ENCODE results near the gene SIRPA.
"Not testable (repeated sequence)": the region's sequence is repeated elsewhere in the genome, so short reads cannot be mapped to it uniquely, and the experiment has no call there.

The SIRPA gene

DNA sequence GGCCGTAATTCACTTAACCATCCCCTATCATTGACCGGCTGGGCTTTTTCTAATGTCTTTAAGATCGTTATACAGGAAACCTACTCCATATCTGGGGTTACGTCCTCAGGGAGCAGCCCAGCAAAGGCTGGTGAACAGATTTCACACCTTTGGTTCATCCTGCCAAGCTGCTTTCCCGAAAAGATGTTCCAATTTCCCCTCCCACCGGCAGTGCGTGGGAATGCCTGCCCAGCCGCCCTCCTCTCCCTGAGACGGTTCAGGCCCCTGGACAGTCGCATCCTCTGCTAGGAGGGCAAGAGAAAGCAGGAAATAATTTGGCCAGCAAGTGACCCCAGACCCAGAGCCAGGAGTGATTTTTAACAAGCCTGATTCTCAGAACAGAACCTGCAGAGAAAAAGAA lies 16.3 kb downstream of the SIRPA start:
- H3K4me3 Mint-ChIP-seq = no peak overlapping the region
- no peak overlapping the region for H3K27ac Mint-ChIP-seq
- no peaks in the 10 kb centered on the region for H3K36me3 Mint-ChIP-seq (ENCODE audit: insufficient read depth)

DNA sequence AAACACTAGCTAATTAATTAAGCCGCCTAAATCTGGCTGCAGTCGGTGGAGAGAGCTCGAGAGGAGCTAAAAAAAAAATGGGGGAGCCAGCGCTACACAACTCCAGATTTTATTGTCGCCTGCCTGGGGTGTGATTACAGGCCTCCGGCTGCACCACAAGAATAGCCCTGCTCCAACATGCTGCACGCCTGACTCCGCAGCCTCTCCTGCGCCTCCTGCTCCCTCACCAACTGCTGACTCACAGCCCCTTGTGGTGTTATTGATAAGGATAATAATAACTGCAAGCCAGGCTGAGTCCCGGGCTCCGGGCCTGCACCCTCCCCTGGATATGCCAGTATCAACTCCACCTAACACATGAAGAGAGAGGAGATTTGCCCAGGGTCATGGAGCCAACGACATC lies 16.8 kb downstream of the SIRPA start:
- ATAC-seq (replicated peaks) (no peak), DNase-seq (no peak)
- Mint-ChIP-seq H3K9me3 (no peaks in the 10 kb centered on the region), H3K4me3 (no peak overlapping the region), H3K36me3 (ENCODE audit: insufficient read depth) (no peaks in the 10 kb centered on the region), H3K27me3 (peaks cover 21 to 45% of the 10 kb centered on the region in 2 donors), H3K4me1 (ENCODE audit: low read depth in 2 of 2) (peaks cover 0 to 3% of the 10 kb centered on the region in 2 donors), H3K27ac (peak overlapping the region in 1 of 2 donors; percentile 51)

More for the DNA sequence above, 16.3 kb downstream of the SIRPA start:
- Mint-ChIP-seq H3K4me1 (ENCODE audit: low read depth in 2 of 2) (peaks cover 2 to 4% of the 10 kb centered on the region in 2 donors), H3K9me3 (no peaks in the 10 kb centered on the region), H3K27me3 (peaks cover 24 to 45% of the 10 kb centered on the region in 2 donors)
- ATAC-seq (replicated peaks) = no peak
- DNase-seq = no peak

DNA sequence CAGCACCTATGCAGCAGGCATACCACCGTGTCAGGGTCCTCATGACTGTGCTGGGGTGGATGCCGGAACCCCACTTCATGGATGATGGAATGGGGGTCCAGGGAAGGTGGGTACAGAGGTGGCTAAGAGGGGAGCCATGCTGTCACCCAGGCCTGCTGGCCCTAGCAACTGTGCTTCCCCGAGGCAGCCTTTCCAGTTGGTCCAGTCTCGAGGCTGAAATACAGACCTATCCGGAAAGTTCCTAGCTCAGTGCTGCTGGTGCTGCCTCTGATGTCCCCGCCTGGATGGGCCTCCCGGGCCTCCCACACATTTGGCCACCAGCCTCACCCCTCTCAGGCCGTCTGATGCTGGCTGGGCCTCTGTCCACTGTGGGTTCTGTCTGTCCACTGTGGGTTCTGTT lies 17.4 kb downstream of the SIRPA start:
- DNase-seq (no peak), ATAC-seq (replicated peaks) (no peak)
- Mint-ChIP-seq H3K4me1 (ENCODE audit: low read depth in 2 of 2) (peaks cover 0 to 4% of the 10 kb centered on the region in 2 donors), H3K27me3 (peaks cover 21 to 47% of the 10 kb centered on the region in 2 donors), H3K36me3 (ENCODE audit: insufficient read depth) (no peaks in the 10 kb centered on the region), H3K4me3 (no peak overlapping the region), H3K9me3 (no peaks in the 10 kb centered on the region), H3K27ac (no peak overlapping the region)

DNA sequence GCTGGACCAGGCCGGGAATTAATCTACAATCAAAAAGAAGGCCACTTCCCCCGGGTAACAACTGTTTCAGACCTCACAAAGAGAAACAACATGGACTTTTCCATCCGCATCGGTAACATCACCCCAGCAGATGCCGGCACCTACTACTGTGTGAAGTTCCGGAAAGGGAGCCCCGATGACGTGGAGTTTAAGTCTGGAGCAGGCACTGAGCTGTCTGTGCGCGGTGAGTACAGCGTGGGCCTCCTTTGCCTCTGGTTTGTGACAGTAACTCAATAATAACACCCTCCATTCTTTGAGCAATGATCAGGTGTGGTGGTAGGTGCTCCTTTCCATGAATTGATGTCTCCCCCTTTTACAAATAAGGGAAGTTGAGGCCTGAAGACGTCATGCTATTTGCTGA lies 20.0 kb downstream of the SIRPA start:
- peaks cover 11 to 35% of the 10 kb centered on the region in 2 donors for H3K27me3 Mint-ChIP-seq
- H3K9me3 Mint-ChIP-seq; H3K4me3 Mint-ChIP-seq; H3K4me1 Mint-ChIP-seq (ENCODE audit: low read depth in 2 of 2); H3K36me3 Mint-ChIP-seq (ENCODE audit: insufficient read depth); ATAC-seq (replicated peaks); DNase-seq; H3K27ac Mint-ChIP-seq: not testable (repeated sequence)

DNA sequence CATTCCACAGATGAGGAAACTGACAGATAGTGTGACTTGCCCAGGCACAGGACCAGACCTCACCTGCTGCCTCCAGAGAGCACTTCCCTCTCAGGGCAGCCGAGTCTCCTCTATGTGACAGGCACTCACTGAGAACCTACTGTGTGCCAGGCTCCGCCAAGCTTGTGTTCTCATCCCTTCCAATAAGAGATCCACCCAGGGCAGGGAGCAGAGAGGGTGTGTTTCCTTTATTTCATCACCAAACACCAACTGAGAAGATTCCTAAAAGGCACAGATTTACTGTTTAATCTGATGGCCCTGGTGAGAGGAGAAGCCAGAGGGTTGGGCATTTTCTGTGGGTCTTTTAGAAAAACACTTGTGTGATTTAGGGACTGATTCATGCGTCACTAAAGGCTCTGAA lies 20.5 kb downstream of the SIRPA start:
- Mint-ChIP-seq H3K4me1 (ENCODE audit: low read depth in 2 of 2) (peaks cover 0 to 1% of the 10 kb centered on the region in 2 donors), H3K36me3 (ENCODE audit: insufficient read depth) (no peaks in the 10 kb centered on the region), H3K27me3 (peaks cover 11 to 36% of the 10 kb centered on the region in 2 donors), H3K4me3 (no peak overlapping the region), H3K9me3 (no peaks in the 10 kb centered on the region), H3K27ac (no peak overlapping the region)
- DNase-seq (no peak), ATAC-seq (replicated peaks) (no peak)

DNA sequence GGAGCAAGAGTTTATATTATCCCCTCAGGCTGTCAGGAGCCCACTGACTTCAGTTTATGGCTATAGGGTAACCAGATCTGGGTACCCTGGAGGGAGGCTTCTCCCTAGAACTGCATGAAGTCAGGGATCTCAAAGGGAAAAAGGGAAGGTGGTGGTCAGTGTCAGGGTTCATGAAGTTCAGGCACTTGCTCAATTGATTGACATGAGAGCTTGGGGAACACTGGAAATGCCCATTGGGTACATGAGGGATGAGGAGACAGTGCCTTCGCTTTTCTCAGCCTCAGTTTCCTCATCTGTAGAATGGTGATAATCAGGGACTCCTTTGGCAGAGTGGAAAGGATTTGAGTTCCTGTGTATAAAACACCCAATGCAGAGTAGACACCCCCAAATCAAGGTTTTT lies 22.6 kb downstream of the SIRPA start:
- Mint-ChIP-seq H3K27me3 (peaks cover 6 to 30% of the 10 kb centered on the region in 2 donors), H3K4me3 (no peak overlapping the region), H3K4me1 (ENCODE audit: low read depth in 2 of 2) (peaks cover 0 to 1% of the 10 kb centered on the region in 2 donors), H3K9me3 (no peaks in the 10 kb centered on the region), H3K27ac (no peak overlapping the region), H3K36me3 (ENCODE audit: insufficient read depth) (no peaks in the 10 kb centered on the region)
- no peak for DNase-seq
- ATAC-seq (replicated peaks) = no peak

DNA sequence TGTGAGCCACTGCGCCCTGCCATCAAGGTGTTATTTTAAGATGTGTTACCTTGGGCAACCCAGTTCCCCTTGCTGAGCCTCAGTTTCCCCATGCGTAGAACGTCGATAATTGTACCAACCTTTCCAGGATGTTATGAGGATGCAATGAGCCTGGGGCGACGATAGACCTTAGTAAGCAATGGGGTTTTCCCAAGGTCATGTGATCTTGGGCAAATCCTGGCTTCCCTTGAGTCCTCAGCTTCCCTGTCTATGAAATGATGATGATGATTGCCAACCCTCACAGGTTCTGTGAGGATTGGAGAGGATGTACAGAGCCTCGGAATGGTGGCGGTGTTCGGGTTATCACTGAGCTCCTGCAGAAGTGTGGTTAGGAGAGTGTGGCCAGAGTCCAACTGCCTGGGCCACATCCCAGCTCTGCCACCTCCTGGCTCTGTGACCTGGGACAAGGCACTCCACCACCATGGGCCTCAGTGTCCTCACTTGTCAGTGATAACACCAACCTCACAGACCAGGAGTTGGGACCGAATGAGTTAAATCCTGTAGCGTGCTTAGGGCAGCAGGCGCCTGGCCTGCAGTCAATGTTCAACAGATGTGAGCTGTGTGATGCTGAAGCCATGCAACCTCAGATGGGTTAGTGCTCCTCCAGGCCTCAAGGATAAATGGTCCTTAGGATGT lies 23.4 kb downstream of the SIRPA start:
- ATAC-seq (replicated peaks) (no peak), DNase-seq (no peak)
- peaks cover 8 to 34% of the 10 kb centered on the region in 2 donors for H3K27me3 Mint-ChIP-seq

DNA sequence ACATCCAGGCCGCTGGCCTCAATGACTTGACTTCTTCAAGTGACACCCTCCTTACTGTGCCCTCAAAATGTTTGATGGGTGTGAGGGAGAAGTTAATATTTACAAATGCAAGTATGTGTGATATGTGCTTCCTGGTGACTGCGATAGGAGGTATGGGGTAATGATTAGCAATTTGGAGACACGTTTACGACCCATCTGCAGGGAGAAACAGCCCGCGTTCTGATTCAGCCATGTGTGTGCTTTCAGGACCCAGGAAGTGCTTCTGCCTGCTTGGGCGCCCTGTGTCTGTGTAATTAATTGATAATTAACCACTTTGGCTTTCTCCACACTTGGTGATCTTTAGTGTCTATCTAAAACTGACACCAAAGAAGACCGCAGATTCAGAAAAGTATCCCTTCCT lies 25.0 kb downstream of the SIRPA start:
- H3K36me3 Mint-ChIP-seq (ENCODE audit: insufficient read depth) = no peaks in the 10 kb centered on the region
- H3K4me1 Mint-ChIP-seq (ENCODE audit: low read depth in 2 of 2) = peaks cover 0 to 1% of the 10 kb centered on the region in 2 donors
- peaks cover 4 to 32% of the 10 kb centered on the region in 2 donors for H3K27me3 Mint-ChIP-seq
- H3K27ac Mint-ChIP-seq = no peak overlapping the region
- ATAC-seq (replicated peaks) = no peak
- H3K4me3 Mint-ChIP-seq = no peak overlapping the region
- no peak for DNase-seq
- H3K9me3 Mint-ChIP-seq = no peaks in the 10 kb centered on the region

More for the DNA sequence above, 23.4 kb downstream of the SIRPA start:
- Mint-ChIP-seq H3K36me3 (ENCODE audit: insufficient read depth) (no peaks in the 10 kb centered on the region), H3K9me3 (no peaks in the 10 kb centered on the region), H3K4me3 (no peak overlapping the region), H3K4me1 (ENCODE audit: low read depth in 2 of 2) (peaks cover 0 to 1% of the 10 kb centered on the region in 2 donors), H3K27ac (no peak overlapping the region)

DNA sequence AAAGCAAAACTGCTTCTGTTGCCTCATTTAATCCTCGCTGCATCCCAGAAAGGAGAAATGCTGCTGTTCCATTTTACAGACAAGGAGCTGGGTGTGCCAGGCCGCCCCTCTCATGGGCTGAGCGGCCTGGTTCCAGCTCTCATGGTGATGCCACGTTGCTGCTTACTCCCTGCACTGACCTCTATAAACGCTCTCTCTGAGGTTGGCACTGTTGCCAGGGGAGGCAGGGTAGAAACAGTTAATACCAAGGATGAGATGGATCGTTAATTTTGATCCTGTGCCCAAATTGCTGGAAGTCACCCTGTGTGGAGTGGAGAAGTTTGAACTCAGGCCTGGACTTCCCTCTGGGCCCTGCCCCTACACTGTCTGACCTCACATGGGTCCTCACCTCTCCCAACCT lies 25.6 kb downstream of the SIRPA start:
- no peak overlapping the region for H3K27ac Mint-ChIP-seq
- no peak for ATAC-seq (replicated peaks)
- H3K4me1 Mint-ChIP-seq (ENCODE audit: low read depth in 2 of 2) = peaks cover 0 to 1% of the 10 kb centered on the region in 2 donors
- H3K36me3 Mint-ChIP-seq (ENCODE audit: insufficient read depth) = no peaks in the 10 kb centered on the region
- no peak overlapping the region for H3K4me3 Mint-ChIP-seq
- H3K27me3 Mint-ChIP-seq = peaks cover 6 to 29% of the 10 kb centered on the region in 2 donors
- DNase-seq = no peak
- no peaks in the 10 kb centered on the region for H3K9me3 Mint-ChIP-seq

DNA sequence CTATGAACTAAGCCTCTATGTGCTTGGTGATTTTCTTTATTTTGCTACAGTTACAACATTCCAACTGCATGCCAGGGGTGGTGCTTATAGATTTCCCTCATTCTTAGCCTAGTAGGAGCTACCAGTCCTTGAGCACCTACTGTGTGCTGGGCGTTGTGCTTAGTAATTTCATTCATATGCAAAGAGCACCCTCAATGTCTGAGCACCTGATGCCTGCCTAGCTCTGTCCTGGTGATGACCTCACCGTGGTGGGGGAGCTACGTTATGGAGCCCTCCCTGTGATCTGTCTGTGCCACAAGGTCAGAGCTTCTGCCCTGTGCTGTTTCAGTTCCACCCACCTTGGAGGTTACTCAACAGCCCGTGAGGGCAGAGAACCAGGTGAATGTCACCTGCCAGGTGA lies 26.8 kb downstream of the SIRPA start:
- not testable (repeated sequence) for H3K36me3 Mint-ChIP-seq (ENCODE audit: insufficient read depth); ATAC-seq (replicated peaks); H3K9me3 Mint-ChIP-seq; DNase-seq; H3K4me3 Mint-ChIP-seq; H3K4me1 Mint-ChIP-seq (ENCODE audit: low read depth in 2 of 2); H3K27ac Mint-ChIP-seq
- peaks cover 10 to 38% of the 10 kb centered on the region in 2 donors for H3K27me3 Mint-ChIP-seq

DNA sequence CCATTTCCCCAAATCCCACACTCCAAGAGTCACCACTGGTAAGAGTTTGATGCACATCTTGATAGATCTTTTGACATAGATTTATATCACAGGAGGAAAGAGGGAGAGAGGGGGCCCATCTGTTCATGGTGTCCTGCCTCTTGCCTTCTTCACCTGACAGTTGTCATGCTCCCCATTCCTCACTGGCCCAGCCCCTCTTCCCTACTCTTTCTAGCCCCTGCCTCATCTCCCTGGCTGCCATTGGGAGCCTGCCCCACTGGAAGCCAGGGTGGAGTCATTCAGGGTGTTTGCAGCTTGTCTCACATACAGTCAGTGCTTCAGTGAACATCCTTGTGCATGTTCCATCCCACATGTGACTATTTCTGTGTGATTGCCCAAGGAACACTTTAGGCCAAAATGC lies 27.6 kb downstream of the SIRPA start:
- no peaks in the 10 kb centered on the region for H3K9me3 Mint-ChIP-seq
- ATAC-seq (replicated peaks) (no peak), DNase-seq (no peak)
- H3K27ac Mint-ChIP-seq = no peak overlapping the region
- no peaks in the 10 kb centered on the region for H3K36me3 Mint-ChIP-seq (ENCODE audit: insufficient read depth)
- peaks cover 10 to 38% of the 10 kb centered on the region in 2 donors for H3K27me3 Mint-ChIP-seq
- no peaks in the 10 kb centered on the region for H3K4me1 Mint-ChIP-seq (ENCODE audit: low read depth in 2 of 2)
- H3K4me3 Mint-ChIP-seq = no peak overlapping the region

DNA sequence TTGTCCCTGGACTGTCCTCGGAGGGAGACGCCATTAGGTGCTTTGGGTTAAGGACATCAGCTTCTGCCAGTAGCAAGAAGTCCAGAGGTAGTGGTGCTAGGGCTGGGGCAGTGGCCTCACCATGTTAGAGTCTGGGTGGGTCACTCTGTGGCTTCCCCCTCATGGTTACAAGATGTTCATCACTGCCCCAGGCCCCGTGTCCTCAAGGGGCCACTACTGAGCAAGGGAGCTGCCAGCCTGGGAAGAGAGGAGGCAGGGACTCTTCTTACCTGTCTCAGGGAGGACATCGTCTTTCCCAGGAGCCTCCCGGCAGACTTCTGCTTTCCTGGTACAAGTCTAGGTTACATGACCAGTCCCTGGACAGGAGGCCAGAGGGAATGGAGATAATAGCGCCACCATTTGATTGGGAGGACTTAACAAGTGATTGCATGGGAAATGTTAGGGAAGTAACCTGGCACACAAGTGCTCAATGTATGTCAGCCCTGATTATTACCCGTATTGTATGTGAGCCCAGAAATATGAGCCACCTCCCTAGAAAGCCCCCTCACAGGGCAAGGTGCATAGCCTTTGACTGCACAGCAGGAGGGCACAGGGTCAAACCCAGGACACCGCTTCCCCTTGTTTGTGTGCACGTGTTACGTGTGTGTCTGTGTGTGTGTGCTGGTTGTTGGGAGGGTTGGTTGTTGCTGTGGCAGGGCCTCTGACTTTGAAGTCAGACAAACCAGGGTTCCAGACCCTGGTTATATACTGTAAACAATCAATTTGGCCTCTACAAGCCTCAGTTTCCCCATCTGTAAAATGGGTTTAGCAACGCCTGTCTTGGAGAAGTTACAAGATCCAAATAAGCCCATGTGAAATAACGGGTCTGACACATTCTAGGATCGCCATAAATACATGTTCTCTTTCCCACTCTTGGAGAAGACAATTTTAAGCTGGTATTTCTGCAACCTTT lies 30.0 kb downstream of the SIRPA start:
- Mint-ChIP-seq H3K9me3 (no peaks in the 10 kb centered on the region), H3K36me3 (ENCODE audit: insufficient read depth) (no peaks in the 10 kb centered on the region), H3K4me3 (no peak overlapping the region), H3K4me1 (ENCODE audit: low read depth in 2 of 2) (no peaks in the 10 kb centered on the region), H3K27me3 (peaks cover 31 to 60% of the 10 kb centered on the region in 2 donors), H3K27ac (no peak overlapping the region)
- no peak for ATAC-seq (replicated peaks)
- DNase-seq = no peak

DNA sequence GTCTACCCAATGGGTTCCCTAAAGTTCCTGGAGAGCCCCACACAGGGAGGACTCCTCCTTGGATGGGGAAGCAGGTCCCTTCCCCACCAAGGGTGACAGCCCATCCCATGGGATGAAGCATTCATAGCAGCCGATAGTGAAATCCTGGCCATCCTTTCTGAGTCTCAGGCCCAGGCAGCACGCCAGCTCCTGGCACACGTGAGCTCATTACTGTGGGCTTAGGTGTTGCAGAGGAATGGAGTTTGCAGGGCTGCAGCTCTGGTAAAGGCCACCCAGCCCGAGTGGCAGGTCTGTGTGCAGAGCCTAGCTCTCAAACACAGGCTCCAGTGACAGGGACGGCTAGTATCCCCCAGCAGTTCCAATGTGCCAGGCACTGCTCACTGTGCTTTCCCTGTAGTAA lies 31.0 kb downstream of the SIRPA start:
- H3K36me3 Mint-ChIP-seq (ENCODE audit: insufficient read depth) = no peaks in the 10 kb centered on the region
- H3K9me3 Mint-ChIP-seq = no peaks in the 10 kb centered on the region
- H3K27me3 Mint-ChIP-seq = peaks cover 39 to 65% of the 10 kb centered on the region in 2 donors
- no peaks in the 10 kb centered on the region for H3K4me1 Mint-ChIP-seq (ENCODE audit: low read depth in 2 of 2)
- no peak overlapping the region for H3K27ac Mint-ChIP-seq
- no peak overlapping the region for H3K4me3 Mint-ChIP-seq
- ATAC-seq (replicated peaks) = no peak
- DNase-seq = no peak

DNA sequence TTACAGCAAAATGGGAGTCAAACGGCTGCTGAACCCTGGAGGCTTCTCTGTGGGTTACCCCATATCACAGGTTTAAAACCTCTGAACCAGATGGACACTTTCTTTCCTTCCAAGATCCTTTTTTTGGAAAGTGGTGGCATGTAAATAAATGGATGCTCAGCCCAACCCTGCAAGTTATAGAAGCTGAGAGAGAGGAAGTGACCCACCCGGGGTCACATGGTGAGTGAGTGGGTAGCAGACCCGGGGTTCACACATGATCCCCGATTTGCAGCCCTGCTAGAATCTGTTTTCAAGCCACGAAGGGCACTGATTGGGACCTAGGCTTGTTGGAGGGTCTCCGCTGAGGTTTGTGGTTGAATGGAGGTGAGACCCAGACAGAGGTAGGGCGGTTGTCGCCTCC lies 32.0 kb downstream of the SIRPA start:
- DNase-seq = no peak
- Mint-ChIP-seq H3K9me3 (no peaks in the 10 kb centered on the region), H3K36me3 (ENCODE audit: insufficient read depth) (no peaks in the 10 kb centered on the region), H3K27me3 (peaks cover 45 to 75% of the 10 kb centered on the region in 2 donors), H3K27ac (no peak overlapping the region), H3K4me1 (ENCODE audit: low read depth in 2 of 2) (no peaks in the 10 kb centered on the region), H3K4me3 (no peak overlapping the region)
- no peak for ATAC-seq (replicated peaks)
